ENCODE results near the gene ARHGEF26. TPM values are rescaled to one million over a fixed set of nuclear protein-coding genes. Genes with fewer than 3 reads are reported as not detected.
A peak's percentile ranks its signal among the peaks of the same experiment; 100 is the strongest.

Gene ARHGEF26
- total and polyA plus RNA-seq, 2 experiments from 2014 or later, result 9.4 to 16.9 TPM

DNA sequence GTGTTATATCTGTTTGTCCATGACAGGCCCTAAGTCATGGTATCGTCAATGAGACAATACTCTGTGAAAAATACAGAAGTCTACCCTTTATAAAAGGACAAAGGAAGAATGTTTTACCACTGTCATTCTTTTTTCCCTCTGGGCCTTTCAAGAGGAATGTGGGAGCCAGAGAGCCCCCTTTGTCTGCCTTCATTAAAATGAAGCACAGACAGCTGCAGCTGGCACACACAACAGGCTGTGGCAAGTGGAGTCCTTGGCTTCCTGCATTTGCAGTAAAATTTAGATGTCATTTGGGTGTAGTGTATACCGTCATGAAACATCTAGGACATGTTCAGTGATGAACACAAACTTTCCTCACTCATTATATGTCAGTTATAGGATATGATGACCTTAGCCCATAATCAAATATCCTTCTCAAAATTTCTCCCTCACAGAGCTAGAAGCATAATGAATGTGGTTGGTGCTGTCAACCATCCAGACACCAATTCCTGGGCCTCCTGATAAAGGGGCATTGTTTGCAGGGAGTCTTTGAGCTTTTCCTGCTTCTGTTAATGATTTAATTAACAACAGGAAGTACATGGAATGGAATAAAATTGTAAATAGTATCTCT lies 126.7 kb downstream of the ARHGEF26 start:
- H3K27me3 Mint-ChIP-seq (ENCODE audit: insufficient read depth, low read depth, poor library complexity), result peaks cover 2% of the 10 kb centered on the region
- Histone ChIP-seq H3K36me3 (ENCODE audit: insufficient read depth) (0 out of 2 replicates have a peak, but pooled peaks cover 4% of the 10 kb centered on the region), H3K4me2 (no peak overlapping the region), H3F3A (replicated peaks; ENCODE audit: low read depth) (no peaks in the 10 kb centered on the region), H3K4me1 (ENCODE audit: insufficient read depth) (peaks cover 18% of the 10 kb centered on the region), H3K79me2 (replicated peaks; ENCODE audit: insufficient read depth) (no peaks in the 10 kb centered on the region), H2AFZ (no peak overlapping the region), H4K20me1 (replicated peaks; ENCODE audit: insufficient read depth) (no peaks in the 10 kb centered on the region), H3K4me3 (no peak overlapping the region), H3K9me2 (ENCODE audit: insufficient read depth) (no peaks in the 10 kb centered on the region), H3K27me3 (ENCODE audit: insufficient read depth) (no peaks in the 10 kb centered on the region), H3K27ac (ENCODE audit: low read depth) (no peak overlapping the region)
- no peak overlapping the region for H3K27ac Mint-ChIP-seq
- peaks cover 20% of the 10 kb centered on the region; the same call in 2 of the 3 replicates for H3K36me3 Mint-ChIP-seq (ENCODE audit: low read depth)
- H3K4me1 Mint-ChIP-seq, result peaks cover 16% of the 10 kb centered on the region
- peak; percentile 58; the same call in 2 of the 3 replicates for ATAC-seq
- TF ChIP-seq, protein P1, sequence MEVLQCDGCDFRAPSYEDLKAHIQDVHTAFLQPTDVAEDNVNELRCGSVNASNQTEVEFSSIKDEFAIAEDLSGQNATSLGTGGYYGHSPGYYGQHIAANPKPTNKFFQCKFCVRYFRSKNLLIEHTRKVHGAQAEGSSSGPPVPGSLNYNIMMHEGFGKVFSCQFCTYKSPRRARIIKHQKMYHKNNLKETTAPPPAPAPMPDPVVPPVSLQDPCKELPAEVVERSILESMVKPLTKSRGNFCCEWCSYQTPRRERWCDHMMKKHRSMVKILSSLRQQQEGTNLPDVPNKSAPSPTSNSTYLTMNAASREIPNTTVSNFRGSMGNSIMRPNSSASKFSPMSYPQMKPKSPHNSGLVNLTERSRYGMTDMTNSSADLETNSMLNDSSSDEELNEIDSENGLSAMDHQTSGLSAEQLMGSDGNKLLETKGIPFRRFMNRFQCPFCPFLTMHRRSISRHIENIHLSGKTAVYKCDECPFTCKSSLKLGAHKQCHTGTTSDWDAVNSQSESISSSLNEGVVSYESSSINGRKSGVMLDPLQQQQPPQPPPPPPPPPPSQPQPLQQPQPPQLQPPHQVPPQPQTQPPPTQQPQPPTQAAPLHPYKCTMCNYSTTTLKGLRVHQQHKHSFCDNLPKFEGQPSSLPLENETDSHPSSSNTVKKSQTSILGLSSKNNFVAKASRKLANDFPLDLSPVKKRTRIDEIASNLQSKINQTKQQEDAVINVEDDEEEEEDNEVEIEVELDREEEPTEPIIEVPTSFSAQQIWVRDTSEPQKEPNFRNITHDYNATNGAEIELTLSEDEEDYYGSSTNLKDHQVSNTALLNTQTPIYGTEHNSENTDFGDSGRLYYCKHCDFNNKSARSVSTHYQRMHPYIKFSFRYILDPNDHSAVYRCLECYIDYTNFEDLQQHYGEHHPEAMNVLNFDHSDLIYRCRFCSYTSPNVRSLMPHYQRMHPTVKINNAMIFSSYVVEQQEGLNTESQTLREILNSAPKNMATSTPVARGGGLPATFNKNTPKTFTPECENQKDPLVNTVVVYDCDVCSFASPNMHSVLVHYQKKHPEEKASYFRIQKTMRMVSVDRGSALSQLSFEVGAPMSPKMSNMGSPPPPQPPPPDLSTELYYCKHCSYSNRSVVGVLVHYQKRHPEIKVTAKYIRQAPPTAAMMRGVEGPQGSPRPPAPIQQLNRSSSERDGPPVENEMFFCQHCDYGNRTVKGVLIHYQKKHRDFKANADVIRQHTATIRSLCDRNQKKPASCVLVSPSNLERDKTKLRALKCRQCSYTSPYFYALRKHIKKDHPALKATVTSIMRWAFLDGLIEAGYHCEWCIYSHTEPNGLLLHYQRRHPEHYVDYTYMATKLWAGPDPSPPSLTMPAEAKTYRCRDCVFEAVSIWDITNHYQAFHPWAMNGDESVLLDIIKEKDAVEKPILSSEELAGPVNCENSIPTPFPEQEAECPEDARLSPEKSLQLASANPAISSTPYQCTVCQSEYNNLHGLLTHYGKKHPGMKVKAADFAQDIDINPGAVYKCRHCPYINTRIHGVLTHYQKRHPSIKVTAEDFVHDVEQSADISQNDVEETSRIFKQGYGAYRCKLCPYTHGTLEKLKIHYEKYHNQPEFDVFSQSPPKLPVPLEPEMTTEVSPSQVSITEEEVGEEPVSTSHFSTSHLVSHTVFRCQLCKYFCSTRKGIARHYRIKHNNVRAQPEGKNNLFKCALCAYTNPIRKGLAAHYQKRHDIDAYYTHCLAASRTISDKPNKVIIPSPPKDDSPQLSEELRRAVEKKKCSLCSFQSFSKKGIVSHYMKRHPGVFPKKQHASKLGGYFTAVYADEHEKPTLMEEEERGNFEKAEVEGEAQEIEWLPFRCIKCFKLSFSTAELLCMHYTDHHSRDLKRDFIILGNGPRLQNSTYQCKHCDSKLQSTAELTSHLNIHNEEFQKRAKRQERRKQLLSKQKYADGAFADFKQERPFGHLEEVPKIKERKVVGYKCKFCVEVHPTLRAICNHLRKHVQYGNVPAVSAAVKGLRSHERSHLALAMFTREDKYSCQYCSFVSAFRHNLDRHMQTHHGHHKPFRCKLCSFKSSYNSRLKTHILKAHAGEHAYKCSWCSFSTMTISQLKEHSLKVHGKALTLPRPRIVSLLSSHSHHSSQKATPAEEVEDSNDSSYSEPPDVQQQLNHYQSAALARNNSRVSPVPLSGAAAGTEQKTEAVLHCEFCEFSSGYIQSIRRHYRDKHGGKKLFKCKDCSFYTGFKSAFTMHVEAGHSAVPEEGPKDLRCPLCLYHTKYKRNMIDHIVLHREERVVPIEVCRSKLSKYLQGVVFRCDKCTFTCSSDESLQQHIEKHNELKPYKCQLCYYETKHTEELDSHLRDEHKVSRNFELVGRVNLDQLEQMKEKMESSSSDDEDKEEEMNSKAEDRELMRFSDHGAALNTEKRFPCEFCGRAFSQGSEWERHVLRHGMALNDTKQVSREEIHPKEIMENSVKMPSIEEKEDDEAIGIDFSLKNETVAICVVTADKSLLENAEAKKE (CRISPR knock-in tag; IDR thresholded peaks at IDR 0.05), result no peak
- TF ChIP-seq ZNF114 (CRISPR knock-in tag; IDR thresholded peaks at IDR 0.05) (no peak), JUNB (IDR thresholded peaks at IDR 0.05; ENCODE audit: unreplicated experiment) (no peak), EZH2 (IDR thresholded peaks at IDR 0.05; ENCODE audit: low read depth, unreplicated experiment) (no peak), CREB1 (CRISPR knock-in tag; IDR thresholded peaks at IDR 0.05; ENCODE audit: low read depth) (no peak), STAT1 (IDR thresholded peaks at IDR 0.05; ENCODE audit: unreplicated experiment) (no peak), NANOG (IDR thresholded peaks at IDR 0.05; ENCODE audit: borderline replicate concordance) (no peak), POLR2AphosphoS5 (IDR thresholded peaks at IDR 0.05; ENCODE audit: low read depth) (no peak)
- TF ChIP-seq, protein P2, sequence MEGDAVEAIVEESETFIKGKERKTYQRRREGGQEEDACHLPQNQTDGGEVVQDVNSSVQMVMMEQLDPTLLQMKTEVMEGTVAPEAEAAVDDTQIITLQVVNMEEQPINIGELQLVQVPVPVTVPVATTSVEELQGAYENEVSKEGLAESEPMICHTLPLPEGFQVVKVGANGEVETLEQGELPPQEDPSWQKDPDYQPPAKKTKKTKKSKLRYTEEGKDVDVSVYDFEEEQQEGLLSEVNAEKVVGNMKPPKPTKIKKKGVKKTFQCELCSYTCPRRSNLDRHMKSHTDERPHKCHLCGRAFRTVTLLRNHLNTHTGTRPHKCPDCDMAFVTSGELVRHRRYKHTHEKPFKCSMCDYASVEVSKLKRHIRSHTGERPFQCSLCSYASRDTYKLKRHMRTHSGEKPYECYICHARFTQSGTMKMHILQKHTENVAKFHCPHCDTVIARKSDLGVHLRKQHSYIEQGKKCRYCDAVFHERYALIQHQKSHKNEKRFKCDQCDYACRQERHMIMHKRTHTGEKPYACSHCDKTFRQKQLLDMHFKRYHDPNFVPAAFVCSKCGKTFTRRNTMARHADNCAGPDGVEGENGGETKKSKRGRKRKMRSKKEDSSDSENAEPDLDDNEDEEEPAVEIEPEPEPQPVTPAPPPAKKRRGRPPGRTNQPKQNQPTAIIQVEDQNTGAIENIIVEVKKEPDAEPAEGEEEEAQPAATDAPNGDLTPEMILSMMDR (conservative IDR thresholded peaks at IDR 0.05; ENCODE audit: low read depth in 2 of 2), result no peak
- TF ChIP-seq, protein P3, sequence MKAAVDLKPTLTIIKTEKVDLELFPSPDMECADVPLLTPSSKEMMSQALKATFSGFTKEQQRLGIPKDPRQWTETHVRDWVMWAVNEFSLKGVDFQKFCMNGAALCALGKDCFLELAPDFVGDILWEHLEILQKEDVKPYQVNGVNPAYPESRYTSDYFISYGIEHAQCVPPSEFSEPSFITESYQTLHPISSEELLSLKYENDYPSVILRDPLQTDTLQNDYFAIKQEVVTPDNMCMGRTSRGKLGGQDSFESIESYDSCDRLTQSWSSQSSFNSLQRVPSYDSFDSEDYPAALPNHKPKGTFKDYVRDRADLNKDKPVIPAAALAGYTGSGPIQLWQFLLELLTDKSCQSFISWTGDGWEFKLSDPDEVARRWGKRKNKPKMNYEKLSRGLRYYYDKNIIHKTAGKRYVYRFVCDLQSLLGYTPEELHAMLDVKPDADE (IDR thresholded peaks at IDR 0.05), result no peak
- TF ChIP-seq, protein P4, sequence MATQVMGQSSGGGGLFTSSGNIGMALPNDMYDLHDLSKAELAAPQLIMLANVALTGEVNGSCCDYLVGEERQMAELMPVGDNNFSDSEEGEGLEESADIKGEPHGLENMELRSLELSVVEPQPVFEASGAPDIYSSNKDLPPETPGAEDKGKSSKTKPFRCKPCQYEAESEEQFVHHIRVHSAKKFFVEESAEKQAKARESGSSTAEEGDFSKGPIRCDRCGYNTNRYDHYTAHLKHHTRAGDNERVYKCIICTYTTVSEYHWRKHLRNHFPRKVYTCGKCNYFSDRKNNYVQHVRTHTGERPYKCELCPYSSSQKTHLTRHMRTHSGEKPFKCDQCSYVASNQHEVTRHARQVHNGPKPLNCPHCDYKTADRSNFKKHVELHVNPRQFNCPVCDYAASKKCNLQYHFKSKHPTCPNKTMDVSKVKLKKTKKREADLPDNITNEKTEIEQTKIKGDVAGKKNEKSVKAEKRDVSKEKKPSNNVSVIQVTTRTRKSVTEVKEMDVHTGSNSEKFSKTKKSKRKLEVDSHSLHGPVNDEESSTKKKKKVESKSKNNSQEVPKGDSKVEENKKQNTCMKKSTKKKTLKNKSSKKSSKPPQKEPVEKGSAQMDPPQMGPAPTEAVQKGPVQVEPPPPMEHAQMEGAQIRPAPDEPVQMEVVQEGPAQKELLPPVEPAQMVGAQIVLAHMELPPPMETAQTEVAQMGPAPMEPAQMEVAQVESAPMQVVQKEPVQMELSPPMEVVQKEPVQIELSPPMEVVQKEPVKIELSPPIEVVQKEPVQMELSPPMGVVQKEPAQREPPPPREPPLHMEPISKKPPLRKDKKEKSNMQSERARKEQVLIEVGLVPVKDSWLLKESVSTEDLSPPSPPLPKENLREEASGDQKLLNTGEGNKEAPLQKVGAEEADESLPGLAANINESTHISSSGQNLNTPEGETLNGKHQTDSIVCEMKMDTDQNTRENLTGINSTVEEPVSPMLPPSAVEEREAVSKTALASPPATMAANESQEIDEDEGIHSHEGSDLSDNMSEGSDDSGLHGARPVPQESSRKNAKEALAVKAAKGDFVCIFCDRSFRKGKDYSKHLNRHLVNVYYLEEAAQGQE (IDR thresholded peaks at IDR 0.05; ENCODE audit: unreplicated experiment), result no peak
- H3K9me3 Mint-ChIP-seq, result no peaks in the 10 kb centered on the region
- H3K4me3 Mint-ChIP-seq, result no peak overlapping the region
- DNase-seq (ENCODE audit: low spot score), result peak; percentile 60

Data from GM23338 (cell line).